Smooth muscle cell (in vitro differentiated cells): ENCODE results near the gene CAPRIN1. TPM values are rescaled to one million over a fixed set of nuclear protein-coding genes. Genes with fewer than 3 reads are reported as not detected.

ENCODE experiments used
- DNase-seq: peaks from one replicate; lab custom pipeline; 2025; ENCODE audit not compliant: unreplicated experiment; lab: John Stamatoyannopoulos, UW
- H2AFZ ChIP-seq: fragments of 200-600 bp; sonication (generic); 2 replicates; pipeline ENCODE4 v1.6.0; 2016; ENCODE audit warnings: antibody characterized with exemption, low read depth, mild to moderate bottlenecking
- H3F3A ChIP-seq: fragments of 200-600 bp; sonication (generic); 2 replicates; pipeline ENCODE4 v1.6.0; 2017; ENCODE audit warnings: antibody characterized with exemption, low read depth
- H3K27ac ChIP-seq: fragments of 200-600 bp; sonication (generic); 2 replicates; pipeline ENCODE4 v1.5.1; 2016; ENCODE audit warnings: low read depth, mild to moderate bottlenecking
- H3K27me3 ChIP-seq: fragments of 200-600 bp; sonication (generic); 2 replicates; pipeline ENCODE4 v1.6.1; 2016; ENCODE audit warnings: low read depth, mild to moderate bottlenecking
- H3K36me3 ChIP-seq: fragments of 200-600 bp; sonication (generic); 2 replicates; pipeline ENCODE4 v1.5.1; 2016; ENCODE audit warnings: low read depth
- H3K4me1 ChIP-seq: fragments of 200-600 bp; sonication (generic); 2 replicates; pipeline ENCODE4 v1.5.1; 2016; ENCODE audit warnings: low read depth
- H3K4me2 ChIP-seq: fragments of 200-600 bp; sonication (generic); 2 replicates; pipeline ENCODE4 v1.6.0; 2016; ENCODE audit warnings: mild to moderate bottlenecking
- H3K4me3 ChIP-seq: fragments of 200-600 bp; sonication (generic); 2 replicates; pipeline ENCODE4 v1.5.1; 2016; ENCODE audit warnings: mild to moderate bottlenecking
- H3K79me2 ChIP-seq: fragments of 200-600 bp; sonication (generic); 2 replicates; pipeline ENCODE4 v1.6.0; 2016; ENCODE audit warnings: low read depth, mild to moderate bottlenecking
- H3K9ac ChIP-seq: fragments of 200-600 bp; sonication (generic); 2 replicates; pipeline ENCODE4 v1.6.0; 2016; ENCODE audit warnings: low read depth
- H3K9me3 ChIP-seq: fragments of 200-600 bp; sonication (generic); replicated peaks from 2 replicates; pipeline ENCODE4 v1.5.1; 2016; ENCODE audit warnings: low read depth
- H4K20me1 ChIP-seq: fragments of 200-600 bp; sonication (generic); 2 replicates; pipeline ENCODE4 v1.6.0; 2016; ENCODE audit warnings: low read depth
- CTCF ChIP-seq: fragments of 200-600 bp; sonication (generic); IDR thresholded peaks from 2 replicates; pipeline ENCODE4 v1.5.1; 2017; ENCODE audit warnings: borderline replicate concordance, mild to moderate bottlenecking, antibody characterized with exemption; ENCODE audit not compliant: insufficient read depth, poor library complexity, severe bottlenecking
- WGBS: methylation state at CpG from one replicate; pipeline ENCODE4 v1.1.7; 2016; ENCODE audit warnings: low lambda C conversion rate; 5-methylcytosine and 5-hydroxymethylcytosine counted together
- polyA plus RNA-seq: library from polyadenylated mRNA; unstranded; fragments of >200 nt; fragmentation: Nextera tagmentation; extraction: Ambion mirVana; gene quantifications from 2 replicates; pipeline ENCODE4 v1.2.1, GENCODE V29; 2016
- total RNA-seq: library from RNA; depleted of rRNA; stranded (reverse); fragments of >200 nt; gene quantifications from 2 replicates; pipeline ENCODE4 v1.2.3, GENCODE V29; 2014

Gene CAPRIN1
- total and polyA plus RNA-seq, 2 experiments from 2014 or later: 93.9 to 215 TPM

GRCh38 chr11:34040571-34040970 lies 11.0 kb upstream of the CAPRIN1 start:
- Histone ChIP-seq H3K27ac (no peak overlapping the region), H3K27me3 (no peaks in the 10 kb centered on the region), H3K4me1 (peaks cover 3% of the 10 kb centered on the region), H2AFZ (no peak overlapping the region), H3K4me2 (no peak overlapping the region), H3K4me3 (no peak overlapping the region), H3F3A (peaks cover 10% of the 10 kb centered on the region), H3K36me3 (no peaks in the 10 kb centered on the region), H3K9ac (no peak overlapping the region), H3K9me3 (no peaks in the 10 kb centered on the region), H4K20me1 (no peaks in the 10 kb centered on the region), H3K79me2 (no peaks in the 10 kb centered on the region)
- no peak for DNase-seq
- TF ChIP-seq CTCF: no peak
- 92% methylated on average over 11 of the region's 11 CpGs for WGBS

- peak overlapping the region; percentile 31 for H3K4me3 ChIP-seq
- peak overlapping the region; percentile 76 for H3K4me2 ChIP-seq
- H3K4me1 ChIP-seq: peaks cover 3% of the 10 kb centered on the region
- H2AFZ ChIP-seq: peak overlapping the region; percentile 81
- TF ChIP-seq CTCF: no peak
- no peaks in the 10 kb centered on the region for H4K20me1 ChIP-seq
- H3K9ac ChIP-seq: peak overlapping the region; percentile 42
- H3K9me3 ChIP-seq: no peaks in the 10 kb centered on the region
- H3F3A ChIP-seq: peaks cover 10% of the 10 kb centered on the region
- peak overlapping the region; percentile 85 for H3K27ac ChIP-seq
- peak; percentile 28 for DNase-seq
- H3K36me3 ChIP-seq: no peaks in the 10 kb centered on the region
- no peaks in the 10 kb centered on the region for H3K79me2 ChIP-seq
- H3K27me3 ChIP-seq: no peaks in the 10 kb centered on the region
- 48% methylated on average over 27 of the region's 27 CpGs for WGBS
Observed at GRCh38 chr11:34044664-34045485, 6.7 kb upstream of the CAPRIN1 start.

GRCh38 chr11:34049028-34049427 lies 2.5 kb upstream of the CAPRIN1 start:
- Histone ChIP-seq H3F3A (peaks cover 24% of the 10 kb centered on the region), H4K20me1 (peaks cover 17% of the 10 kb centered on the region), H3K4me2 (no peak overlapping the region), H3K27ac (no peak overlapping the region), H3K9me3 (no peaks in the 10 kb centered on the region), H3K9ac (no peak overlapping the region), H3K4me1 (peaks cover 17% of the 10 kb centered on the region), H3K36me3 (no peaks in the 10 kb centered on the region), H3K79me2 (peaks cover 19% of the 10 kb centered on the region), H3K27me3 (no peaks in the 10 kb centered on the region), H3K4me3 (no peak overlapping the region), H2AFZ (no peak overlapping the region)
- no peak for DNase-seq
- no peak for TF ChIP-seq CTCF
- WGBS: 87% methylated on average over 4 of the region's 4 CpGs
